ENCODE results near the gene SLC1A7.

The SLC1A7 gene

GRCh38 chr1:53115403-53116306 lies 26.8 kb downstream of the SLC1A7 start:
- no peak for DNase-seq (ENCODE audit: low spot score)

- no peak for DNase-seq (ENCODE audit: low spot score)
Measured at GRCh38 chr1:53114581-53115400, 27.6 kb downstream of the SLC1A7 start.

GRCh38 chr1:53114090-53114489 lies 28.3 kb downstream of the SLC1A7 start:
- DNase-seq (ENCODE audit: low spot score): no peak

GRCh38 chr1:53112861-53113260 lies 29.6 kb downstream of the SLC1A7 start:
- DNase-seq (ENCODE audit: low spot score): no peak

GRCh38 chr1:53112271-53112774 lies 30.1 kb downstream of the SLC1A7 start:
- DNase-seq (ENCODE audit: low spot score): no peak

GRCh38 chr1:53111693-53112092 lies 30.7 kb downstream of the SLC1A7 start:
- no peak for DNase-seq (ENCODE audit: low spot score)

GRCh38 chr1:53111073-53111556 lies 31.3 kb downstream of the SLC1A7 start:
- no peak for DNase-seq (ENCODE audit: low spot score)

- no peak for DNase-seq (ENCODE audit: low spot score)
Measured at GRCh38 chr1:53110370-53111072, 31.9 kb downstream of the SLC1A7 start.

- no peak for DNase-seq (ENCODE audit: low spot score)
Measured at GRCh38 chr1:53108646-53109580, 33.5 kb downstream of the SLC1A7 start.

GRCh38 chr1:53107570-53108322 lies 34.7 kb downstream of the SLC1A7 start:
- no peak for DNase-seq (ENCODE audit: low spot score)

- no peak for DNase-seq (ENCODE audit: low spot score)
Measured at GRCh38 chr1:53107090-53107489, 35.3 kb downstream of the SLC1A7 start.

GRCh38 chr1:53104289-53104913 lies 38.0 kb downstream of the SLC1A7 start:
- no peak for DNase-seq (ENCODE audit: low spot score)

- DNase-seq (ENCODE audit: low spot score): no peak
Measured at GRCh38 chr1:53094533-53094919, 47.9 kb downstream of the SLC1A7 start.

- DNase-seq (ENCODE audit: low spot score): no peak
Measured at GRCh38 chr1:53093778-53094532, 48.5 kb downstream of the SLC1A7 start.

- DNase-seq (ENCODE audit: low spot score): no peak
Measured at GRCh38 chr1:53093451-53093754, 49.0 kb downstream of the SLC1A7 start.

GRCh38 chr1:53092659-53093450 lies 49.6 kb downstream of the SLC1A7 start:
- no peak for DNase-seq (ENCODE audit: low spot score)

GRCh38 chr1:53091841-53092645 lies 50.4 kb downstream of the SLC1A7 start:
- peak; percentile 11 for DNase-seq (ENCODE audit: low spot score)
